GM12878 (cell line): ENCODE data around the gene DDX39B.
A peak's percentile ranks its signal among the peaks of the same experiment; 100 is the strongest.

ENCODE experiments used
- BCL11A ChIP-seq: IDR thresholded peaks from 2 replicates; pipeline ENCODE4 v1.6.1; 2011; ENCODE audit warnings: low read depth, low read length
- CBX3 ChIP-seq: fragments of 200-600 bp; sonication (generic); IDR thresholded peaks from 2 replicates; pipeline ENCODE4 v1.6.1; 2016; ENCODE audit warnings: low read depth, borderline replicate concordance
- HDAC6 ChIP-seq: fragments of 200-600 bp; sonication (generic); IDR thresholded peaks from one replicate; pipeline ENCODE4 v1.8.0; 2017; ENCODE audit warnings: antibody characterized with exemption; ENCODE audit not compliant: unreplicated experiment
- NRF1 ChIP-seq: conservative IDR thresholded peaks from 2 replicates; pipeline ENCODE4 v1.6.1; 2011; ENCODE audit warnings: mild to moderate bottlenecking, low read depth, low read length, improper control_type of control experiment
- POLR2A ChIP-seq: IDR thresholded peaks from 2 replicates; pipeline ENCODE4 v1.6.1; 2011; ENCODE audit warnings: low read depth, mild to moderate bottlenecking, low read length
- SMARCA5 ChIP-seq: fragments of 450-650 bp; IDR thresholded peaks from 2 replicates; pipeline ENCODE4 v1.6.1; 2017; ENCODE audit warnings: mild to moderate bottlenecking
- SREBF1 ChIP-seq: IDR thresholded peaks from 2 replicates; pipeline ENCODE4 v1.6.1; 2012; ENCODE audit warnings: mild to moderate bottlenecking, low read length
- TF ChIP-seq, protein P1 (sequence below): IDR thresholded peaks from 2 replicates; pipeline ENCODE4 v1.6.1; 2012; ENCODE audit warnings: low read length, inconsistent platforms
- TF ChIP-seq, protein P2 (sequence below), 3 experiments: IDR thresholded peaks in 2 of 3; conservative IDR thresholded peaks in 1 of 3; 2 replicates each; pipeline ENCODE4 v1.5.1; 2011; ENCODE audit warnings: low read depth in 3 of 3, low read length in 3 of 3, mild to moderate bottlenecking in 3 of 3, control low read depth in 2 of 3, moderate library complexity in 2 of 3, inconsistent platforms in 1 of 3, mixed read lengths in 1 of 3; ENCODE audit not compliant: control insufficient read depth in 2 of 3, insufficient read depth in 1 of 3; ENCODE audit errors: extremely low read depth in 1 of 3
- TF ChIP-seq, protein P3 (sequence below): IDR thresholded peaks from 2 replicates; pipeline ENCODE4 v1.6.1; 2012; ENCODE audit warnings: low read depth, low read length, improper control_type of control experiment

- TF ChIP-seq, protein P1, sequence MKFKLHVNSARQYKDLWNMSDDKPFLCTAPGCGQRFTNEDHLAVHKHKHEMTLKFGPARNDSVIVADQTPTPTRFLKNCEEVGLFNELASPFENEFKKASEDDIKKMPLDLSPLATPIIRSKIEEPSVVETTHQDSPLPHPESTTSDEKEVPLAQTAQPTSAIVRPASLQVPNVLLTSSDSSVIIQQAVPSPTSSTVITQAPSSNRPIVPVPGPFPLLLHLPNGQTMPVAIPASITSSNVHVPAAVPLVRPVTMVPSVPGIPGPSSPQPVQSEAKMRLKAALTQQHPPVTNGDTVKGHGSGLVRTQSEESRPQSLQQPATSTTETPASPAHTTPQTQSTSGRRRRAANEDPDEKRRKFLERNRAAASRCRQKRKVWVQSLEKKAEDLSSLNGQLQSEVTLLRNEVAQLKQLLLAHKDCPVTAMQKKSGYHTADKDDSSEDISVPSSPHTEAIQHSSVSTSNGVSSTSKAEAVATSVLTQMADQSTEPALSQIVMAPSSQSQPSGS: no peak
- TF ChIP-seq POLR2A (no peak), SREBF1 (no peak), SMARCA5 (peak; percentile 36; the same call in 1 of the 2 replicates), NRF1 (no peak), BCL11A (no peak), HDAC6 (no peak), CBX3 (no peak)
- TF ChIP-seq, protein P2, sequence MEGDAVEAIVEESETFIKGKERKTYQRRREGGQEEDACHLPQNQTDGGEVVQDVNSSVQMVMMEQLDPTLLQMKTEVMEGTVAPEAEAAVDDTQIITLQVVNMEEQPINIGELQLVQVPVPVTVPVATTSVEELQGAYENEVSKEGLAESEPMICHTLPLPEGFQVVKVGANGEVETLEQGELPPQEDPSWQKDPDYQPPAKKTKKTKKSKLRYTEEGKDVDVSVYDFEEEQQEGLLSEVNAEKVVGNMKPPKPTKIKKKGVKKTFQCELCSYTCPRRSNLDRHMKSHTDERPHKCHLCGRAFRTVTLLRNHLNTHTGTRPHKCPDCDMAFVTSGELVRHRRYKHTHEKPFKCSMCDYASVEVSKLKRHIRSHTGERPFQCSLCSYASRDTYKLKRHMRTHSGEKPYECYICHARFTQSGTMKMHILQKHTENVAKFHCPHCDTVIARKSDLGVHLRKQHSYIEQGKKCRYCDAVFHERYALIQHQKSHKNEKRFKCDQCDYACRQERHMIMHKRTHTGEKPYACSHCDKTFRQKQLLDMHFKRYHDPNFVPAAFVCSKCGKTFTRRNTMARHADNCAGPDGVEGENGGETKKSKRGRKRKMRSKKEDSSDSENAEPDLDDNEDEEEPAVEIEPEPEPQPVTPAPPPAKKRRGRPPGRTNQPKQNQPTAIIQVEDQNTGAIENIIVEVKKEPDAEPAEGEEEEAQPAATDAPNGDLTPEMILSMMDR (IDR thresholded peaks at IDR 0.05 in 2 of 3, conservative IDR thresholded peaks at IDR 0.05 in 1 of 3; ENCODE audit: control insufficient read depth in 2 of 3, extremely low read depth in 1 of 3, insufficient read depth in 1 of 3, low read depth in 3 of 3, low read length in 3 of 3): peak; percentile 39 to 76 (median 67)
- TF ChIP-seq, protein P3, sequence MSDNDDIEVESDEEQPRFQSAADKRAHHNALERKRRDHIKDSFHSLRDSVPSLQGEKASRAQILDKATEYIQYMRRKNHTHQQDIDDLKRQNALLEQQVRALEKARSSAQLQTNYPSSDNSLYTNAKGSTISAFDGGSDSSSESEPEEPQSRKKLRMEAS: no peak
Observed at GRCh38 chr6:31585491-31585890, 43.7 kb upstream of the DDX39B start.
